Activated T-cell treated with anti-CD3 and anti-CD28 coated beads for 24 hours (primary cell): Measurements from ENCODE around the gene CDPF1.
"Not testable (repeated sequence)": the region's sequence is repeated elsewhere in the genome, so short reads cannot be mapped to it uniquely, and the experiment has no call there.

Experiments used
- DNase-seq: peaks from one replicate; pipeline ENCODE4 v3.0.0-alpha.2; 2020; ENCODE audit warnings: low read depth

CDPF1 gene

GRCh38 chr22:46281866-46282678 lies 32.0 kb upstream of the CDPF1 start:
- no peak for DNase-seq

- DNase-seq = no peak
These were observed 31.0 kb upstream of the CDPF1 start for GRCh38 chr22:46280999-46281623.

GRCh38 chr22:46280063-46280817 lies 30.1 kb upstream of the CDPF1 start:
- no peak for DNase-seq

- DNase-seq = no peak
These were observed 28.9 kb upstream of the CDPF1 start for GRCh38 chr22:46278656-46279645.

GRCh38 chr22:46276563-46276962 lies 26.5 kb upstream of the CDPF1 start:
- no peak for DNase-seq

- no peak for DNase-seq
These were observed 25.5 kb upstream of the CDPF1 start for GRCh38 chr22:46275455-46276122.

- no peak for DNase-seq
These were observed 24.3 kb upstream of the CDPF1 start for GRCh38 chr22:46274381-46274780.

- DNase-seq = no peak
These were observed 23.5 kb upstream of the CDPF1 start for GRCh38 chr22:46273432-46274148.

- DNase-seq = no peak
These were observed 22.8 kb upstream of the CDPF1 start for GRCh38 chr22:46272762-46273431.

GRCh38 chr22:46272196-46272595 lies 22.1 kb upstream of the CDPF1 start:
- no peak for DNase-seq

GRCh38 chr22:46269564-46269963 lies 19.5 kb upstream of the CDPF1 start:
- DNase-seq = no peak

GRCh38 chr22:46267431-46268279 lies 17.6 kb upstream of the CDPF1 start, which contains the start of gene TTC38:
TTC38 (plus strand) TSS chr22:46268008; CDS start chr22:46268040, 32 bp downstream.
- DNase-seq = no peak

- not testable (repeated sequence) for DNase-seq
These were observed 15.5 kb upstream of the CDPF1 start for GRCh38 chr22:46265627-46266026.

GRCh38 chr22:46264520-46264919 lies 14.4 kb upstream of the CDPF1 start:
- not testable (repeated sequence) for DNase-seq

GRCh38 chr22:46263216-46263590 lies 13.1 kb upstream of the CDPF1 start, which contains the start of gene PKDREJ:
PKDREJ (minus strand) TSS chr22:46263343; CDS start chr22:46263322, 21 bp downstream.
- no peak for DNase-seq

GRCh38 chr22:46262449-46263215 lies 12.5 kb upstream of the CDPF1 start:
- no peak for DNase-seq

- no peak for DNase-seq
These were observed 9.9 kb upstream of the CDPF1 start for GRCh38 chr22:46260038-46260437.

GRCh38 chr22:46259374-46259773 lies 9.3 kb upstream of the CDPF1 start:
- DNase-seq = no peak
